NCI-H2227 treated with DMSO at 0.1 percent for 48 hours (cell line): Measurements from ENCODE around the gene CHRM1.

Source experiments
- DNase-seq: peaks from one replicate; lab custom pipeline; 2025; lab: John Stamatoyannopoulos, UW

Gene CHRM1

DNA sequence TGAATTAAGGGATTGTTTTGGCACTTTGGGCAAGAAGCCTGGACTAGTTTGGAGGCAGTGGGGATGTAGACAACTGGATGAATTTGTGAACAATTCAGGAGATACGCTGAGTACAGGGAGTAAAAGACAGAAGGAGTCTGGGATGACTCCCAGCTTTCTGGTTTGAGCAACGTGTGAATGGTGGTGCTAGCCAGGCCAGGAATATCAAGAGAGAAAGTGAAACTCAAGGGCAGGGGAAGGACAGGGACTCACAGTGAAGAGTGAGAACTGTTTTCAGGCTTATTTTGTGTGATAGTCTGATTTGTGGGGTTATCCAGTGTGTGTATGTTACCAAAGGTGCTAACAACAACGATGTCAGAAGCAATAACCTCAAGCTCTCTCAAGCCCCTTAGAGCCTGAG lies 15.9 kb downstream of the CHRM1 start:
- DNase-seq, result no peak

GRCh38 chr11:62902932-62903331 lies 18.2 kb downstream of the CHRM1 start:
- no peak for DNase-seq

- no peak for DNase-seq
These were observed 23.1 kb downstream of the CHRM1 start for GRCh38 chr11:62898027-62898426.

- DNase-seq, result no peak
These were observed 23.9 kb downstream of the CHRM1 start for GRCh38 chr11:62897311-62897710.

DNA sequence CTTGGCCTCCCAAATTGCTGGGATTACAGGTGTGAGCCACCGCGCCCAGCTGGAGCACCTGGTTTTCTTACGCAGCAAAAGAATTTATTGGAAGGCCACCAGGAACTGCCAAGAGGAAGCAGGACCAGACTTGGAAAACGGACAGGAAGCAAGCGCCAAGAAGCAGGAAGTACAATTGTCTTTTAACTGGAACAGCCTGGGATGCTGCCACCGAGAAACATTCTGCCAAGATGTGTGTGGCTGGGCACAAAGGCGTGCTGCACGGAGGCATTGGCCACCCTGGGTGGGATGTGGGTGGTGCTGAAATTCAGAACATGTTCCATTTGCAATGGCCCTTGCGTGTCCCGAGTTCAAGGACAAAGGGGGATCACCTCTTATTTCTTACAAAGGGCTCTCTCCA lies 25.1 kb downstream of the CHRM1 start:
- no peak for DNase-seq

- no peak for DNase-seq
These were observed 25.7 kb downstream of the CHRM1 start for GRCh38 chr11:62895501-62895900.

GRCh38 chr11:62892077-62892922 lies 28.9 kb downstream of the CHRM1 start:
- DNase-seq, result no peak

DNA sequence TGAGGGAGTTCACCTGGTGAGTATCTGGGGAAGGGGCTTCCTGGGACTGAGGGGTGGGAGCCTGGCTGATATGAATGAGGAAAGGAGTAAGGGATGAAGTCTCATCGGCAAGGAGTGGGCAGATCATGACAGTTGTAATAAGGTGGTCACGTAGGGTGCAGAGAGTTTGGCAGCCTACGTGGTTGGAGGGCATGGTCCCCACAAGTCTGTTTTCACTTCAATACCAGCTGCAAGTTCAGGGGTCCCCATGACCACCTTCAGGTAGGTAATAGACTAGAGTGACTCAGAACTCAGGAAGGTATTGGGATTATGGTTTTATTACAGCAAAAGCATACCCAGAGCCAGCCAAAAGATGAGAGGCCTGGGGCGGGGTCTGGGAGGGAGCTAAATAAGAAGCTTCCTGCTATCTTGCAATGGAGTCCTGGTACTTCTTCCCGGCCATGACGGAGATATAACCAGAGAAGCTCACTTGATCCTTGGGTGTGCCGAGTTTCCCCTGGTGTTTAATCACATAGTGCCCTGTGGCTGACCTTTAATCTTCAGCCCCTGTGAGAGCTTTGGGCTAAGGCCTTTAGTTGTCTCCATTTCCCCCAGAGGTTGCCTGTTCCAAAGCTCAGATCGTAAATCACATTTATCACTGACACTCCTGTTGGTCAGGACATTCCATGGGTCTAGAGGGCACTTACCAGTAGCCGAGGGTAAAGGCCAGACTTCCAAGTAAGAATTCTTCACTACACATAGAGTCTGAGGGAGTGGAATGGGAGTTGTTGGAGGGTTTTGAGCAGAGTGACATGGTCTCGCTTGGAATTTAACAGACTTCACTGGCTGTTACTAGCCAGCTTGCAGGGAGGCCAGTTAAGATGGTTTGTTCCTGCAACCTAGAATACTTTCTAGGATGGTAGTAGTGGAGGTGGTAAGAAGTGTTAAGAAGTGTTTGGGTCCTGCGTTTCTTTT lies 31.4 kb downstream of the CHRM1 start:
- DNase-seq, result no peak

DNA sequence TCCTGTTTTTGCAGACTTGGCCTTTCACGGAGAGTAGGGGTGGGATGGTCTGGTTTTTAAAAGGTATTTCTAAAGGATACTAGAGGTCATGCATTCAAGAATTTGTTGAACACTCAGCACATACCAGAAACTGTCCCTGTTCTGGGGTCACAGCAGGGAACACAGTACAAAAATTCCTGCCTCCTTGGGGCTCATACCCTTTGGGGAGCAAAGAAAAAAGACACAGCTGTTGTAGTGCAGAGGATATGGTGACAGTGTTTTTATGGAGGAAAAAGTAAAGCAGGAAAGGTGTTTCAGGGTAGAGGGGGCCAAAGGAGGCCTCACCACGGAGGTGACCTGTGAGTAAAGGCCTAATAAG lies 32.1 kb downstream of the CHRM1 start:
- DNase-seq, result no peak

DNA sequence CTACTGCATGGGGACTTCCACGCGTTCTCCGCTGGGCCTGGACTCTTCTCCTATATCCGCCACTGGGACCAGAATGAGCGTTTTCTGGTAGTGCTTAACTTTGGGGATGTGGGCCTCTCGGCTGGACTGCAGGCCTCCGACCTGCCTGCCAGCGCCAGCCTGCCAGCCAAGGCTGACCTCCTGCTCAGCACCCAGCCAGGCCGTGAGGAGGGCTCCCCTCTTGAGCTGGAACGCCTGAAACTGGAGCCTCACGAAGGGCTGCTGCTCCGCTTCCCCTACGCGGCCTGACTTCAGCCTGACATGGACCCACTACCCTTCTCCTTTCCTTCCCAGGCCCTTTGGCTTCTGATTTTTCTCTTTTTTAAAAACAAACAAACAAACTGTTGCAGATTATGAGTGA lies 32.8 kb downstream of the CHRM1 start:
- no peak for DNase-seq

DNA sequence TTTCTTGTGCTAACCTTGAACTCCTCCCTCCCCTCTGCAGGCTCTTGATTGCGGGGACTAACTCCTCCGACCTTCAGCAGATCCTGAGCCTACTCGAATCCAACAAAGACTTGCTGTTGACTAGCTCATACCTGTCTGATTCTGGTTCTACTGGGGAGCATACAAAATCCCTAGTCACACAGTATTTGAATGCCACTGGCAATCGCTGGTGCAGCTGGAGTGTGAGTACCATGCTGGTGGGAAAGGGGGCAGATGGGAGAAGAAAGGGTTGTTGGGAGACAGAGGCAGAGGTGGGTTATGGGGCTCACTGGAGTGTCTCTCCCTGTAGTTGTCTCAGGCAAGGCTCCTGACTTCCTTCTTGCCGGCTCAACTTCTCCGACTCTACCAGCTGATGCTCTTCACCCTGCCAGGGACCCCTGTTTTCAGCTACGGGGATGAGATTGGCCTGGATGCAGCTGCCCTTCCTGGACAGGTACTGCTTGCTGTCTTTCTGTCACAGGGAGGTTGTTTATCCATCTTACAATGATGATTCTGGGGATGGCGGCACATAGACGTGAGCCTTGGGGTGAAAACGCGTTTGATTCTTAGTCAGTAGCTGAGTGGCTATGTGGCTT lies 35.9 kb downstream of the CHRM1 start:
- DNase-seq, result no peak

- no peak for DNase-seq
These were observed 37.5 kb downstream of the CHRM1 start for GRCh38 chr11:62883673-62884072.

DNA sequence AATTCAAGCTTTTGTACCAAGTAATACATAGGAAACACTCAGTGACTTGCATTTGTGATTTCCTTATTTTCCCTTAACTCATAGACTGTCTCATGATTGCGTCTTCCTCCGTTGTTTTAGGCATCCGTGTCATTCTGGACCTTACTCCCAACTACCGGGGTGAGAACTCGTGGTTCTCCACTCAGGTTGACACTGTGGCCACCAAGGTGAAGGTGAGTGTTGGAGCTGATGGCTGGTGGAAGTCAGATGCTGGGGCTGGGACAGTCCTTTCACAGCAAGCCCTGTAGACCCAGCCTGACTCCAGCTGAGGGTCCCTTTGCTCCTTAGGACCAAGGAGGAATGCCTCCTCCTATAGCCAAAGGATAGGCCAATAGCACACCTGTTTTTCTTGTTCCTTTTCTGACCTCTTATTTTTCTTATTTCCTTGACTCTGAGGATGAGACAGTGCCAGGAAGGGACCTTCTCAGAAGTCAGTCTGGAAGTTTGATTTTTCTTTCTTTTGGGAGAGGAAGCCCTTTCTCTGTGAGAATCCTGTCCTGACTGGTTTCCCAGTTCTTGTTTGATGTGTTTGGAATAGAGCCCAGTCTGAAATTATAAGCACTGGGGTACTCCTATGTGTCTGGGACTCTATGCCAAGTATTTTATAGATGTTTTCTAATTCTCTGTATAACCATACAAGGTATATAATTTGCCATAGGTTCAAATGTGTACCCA lies 38.2 kb downstream of the CHRM1 start:
- DNase-seq, result no peak

- DNase-seq, result no peak
These were observed 38.8 kb downstream of the CHRM1 start for GRCh38 chr11:62882431-62882749.

GRCh38 chr11:62881579-62882430 lies 39.4 kb downstream of the CHRM1 start:
- DNase-seq, result peak; percentile 87

DNA sequence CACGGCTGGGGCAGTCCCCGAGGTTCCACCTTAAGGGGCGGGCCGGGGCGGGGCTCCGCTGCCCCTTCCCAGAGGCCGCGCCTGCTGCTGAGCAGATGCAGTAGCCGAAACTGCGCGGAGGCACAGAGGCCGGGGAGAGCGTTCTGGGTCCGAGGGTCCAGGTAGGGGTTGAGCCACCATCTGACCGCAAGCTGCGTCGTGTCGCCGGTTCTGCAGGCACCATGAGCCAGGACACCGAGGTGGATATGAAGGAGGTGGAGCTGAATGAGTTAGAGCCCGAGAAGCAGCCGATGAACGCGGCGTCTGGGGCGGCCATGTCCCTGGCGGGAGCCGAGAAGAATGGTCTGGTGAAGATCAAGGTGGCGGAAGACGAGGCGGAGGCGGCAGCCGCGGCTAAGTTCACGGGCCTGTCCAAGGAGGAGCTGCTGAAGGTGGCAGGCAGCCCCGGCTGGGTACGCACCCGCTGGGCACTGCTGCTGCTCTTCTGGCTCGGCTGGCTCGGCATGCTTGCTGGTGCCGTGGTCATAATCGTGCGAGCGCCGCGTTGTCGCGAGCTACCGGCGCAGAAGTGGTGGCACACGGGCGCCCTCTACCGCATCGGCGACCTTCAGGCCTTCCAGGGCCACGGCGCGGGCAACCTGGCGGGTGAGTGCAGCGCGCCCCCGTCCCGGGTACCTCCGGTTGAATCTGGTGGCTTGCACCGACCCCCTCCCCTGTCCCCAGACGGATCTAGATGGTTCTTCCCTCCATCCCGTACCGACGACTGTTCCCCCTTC lies 40.2 kb downstream of the CHRM1 start, which contains the start of gene SLC3A2:
Gene SLC3A2, plus strand, starts transcription at position 94 of the 776 bp plus-strand sequence. Its CDS starts 128 bp downstream, at position 222.
- DNase-seq, result peak; percentile 85

- no peak for DNase-seq
These were observed 40.8 kb downstream of the CHRM1 start for GRCh38 chr11:62880231-62880802.

DNA sequence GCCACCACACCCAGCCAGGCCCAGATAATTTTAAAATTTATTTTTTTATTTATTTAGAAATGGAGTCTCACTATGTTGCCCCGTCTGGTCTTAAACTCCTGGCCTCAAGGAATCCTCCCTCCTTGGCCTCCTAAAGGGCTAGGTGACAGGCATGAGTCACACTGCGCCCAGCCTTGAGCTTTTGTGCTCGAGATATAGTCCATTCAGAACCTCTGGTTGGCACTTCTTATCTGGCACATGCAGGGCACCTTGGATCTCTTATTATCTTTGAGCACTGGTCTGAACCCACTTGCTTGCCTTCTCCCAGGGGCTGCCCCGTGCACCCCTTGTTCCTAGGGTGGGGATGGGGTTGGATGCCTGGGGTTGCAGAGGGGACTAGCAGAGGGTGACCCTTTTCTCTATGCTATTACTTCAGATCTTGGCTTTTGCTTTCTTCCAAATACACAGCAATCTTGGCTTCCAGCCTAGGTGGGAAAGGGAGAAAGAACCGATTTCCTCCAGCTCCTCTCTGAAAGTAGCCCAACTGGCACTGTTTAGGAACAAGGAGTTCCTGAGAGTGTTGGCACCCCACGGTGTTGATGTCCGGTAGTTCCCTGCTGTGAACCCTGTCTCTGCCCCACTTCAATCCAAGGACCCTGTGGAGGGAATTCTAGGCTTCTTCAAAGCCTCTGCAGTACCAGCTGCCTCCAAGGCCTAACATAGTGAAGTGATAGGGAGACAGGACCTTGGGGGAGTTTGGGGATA lies 41.8 kb downstream of the CHRM1 start:
- no peak for DNase-seq

- DNase-seq, result no peak
These were observed 44.5 kb downstream of the CHRM1 start for GRCh38 chr11:62876712-62877111.
